Skeletal muscle tissue (tissue), 4 donors: Measurements from ENCODE around the gene TOM1L2. TPM values are rescaled to one million over a fixed set of nuclear protein-coding genes. Genes with fewer than 3 reads are reported as not detected.

Experiments
- H3K27ac ChIP-seq: one replicate; pipeline ENCODE4 v1.7.0; 2013; ENCODE audit warnings: mild to moderate bottlenecking, low read depth, low read length, inconsistent platforms
- H3K27me3 ChIP-seq, 3 donors: one replicate each; pipeline ENCODE4 v1.7.0; 2013; ENCODE audit warnings: low read length in 3 of 3; ENCODE audit not compliant: control insufficient read depth in 3 of 3, insufficient read depth in 3 of 3
- H3K36me3 ChIP-seq, 3 donors: one replicate each; pipeline ENCODE4 v1.7.0; 2013; ENCODE audit warnings: low read length in 3 of 3; ENCODE audit not compliant: control insufficient read depth in 3 of 3, insufficient read depth in 3 of 3
- H3K4me1 ChIP-seq, 3 donors: one replicate each; pipeline ENCODE4 v1.7.0; 2013; ENCODE audit warnings: low read length in 3 of 3, mild to moderate bottlenecking in 3 of 3; ENCODE audit not compliant: control insufficient read depth in 3 of 3, insufficient read depth in 3 of 3
- H3K4me3 ChIP-seq, 3 donors: one replicate each; pipeline ENCODE4 v1.7.0; 2013; ENCODE audit warnings: low read length in 3 of 3
- H3K9ac ChIP-seq, 3 donors: one replicate each; pipeline ENCODE4 v1.7.0; 2013; ENCODE audit warnings: low read length in 3 of 3, mild to moderate bottlenecking in 3 of 3, moderate library complexity in 2 of 3, low read depth in 1 of 3
- H3K9me3 ChIP-seq, 3 donors: one replicate each; pipeline ENCODE4 v1.7.0; 2013; ENCODE audit warnings: low read length in 3 of 3; ENCODE audit not compliant: control insufficient read depth in 3 of 3
- total RNA-seq: library from RNA; depleted of rRNA; stranded (reverse); fragments of >200 nt; gene quantifications from one replicate; pipeline ENCODE4 v1.2.3, GENCODE V29; 2014
- donor health status: Osteomylitis.

The TOM1L2 gene
- total RNA-seq, 1 donor from 2014 or later: 14.1 TPM

DNA sequence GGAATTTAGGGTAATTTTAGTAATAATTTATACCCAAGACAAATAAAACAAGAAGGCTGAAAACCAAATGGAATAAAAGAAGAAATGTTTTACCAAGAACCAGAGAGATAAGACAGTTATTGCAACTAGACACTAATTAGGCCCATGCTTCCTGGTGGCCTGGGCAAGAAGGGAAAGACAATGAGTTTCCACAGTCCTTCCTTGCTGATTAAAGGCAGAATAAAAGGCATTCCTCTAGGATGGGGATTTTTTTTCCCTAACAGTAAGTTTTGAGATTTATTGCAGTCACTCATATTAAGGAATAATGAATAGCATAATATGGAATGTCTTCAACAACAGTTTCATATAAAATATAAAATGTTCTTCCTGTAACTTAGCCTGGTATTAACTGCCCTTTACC lies 41.5 kb downstream of the TOM1L2 start:
- no peaks in the 10 kb centered on the region for H3K27me3 ChIP-seq
- peaks cover 18 to 46% (median 19%) of the 10 kb centered on the region in 3 donors for H3K4me1 ChIP-seq
- no peaks in the 10 kb centered on the region for H3K9me3 ChIP-seq

DNA sequence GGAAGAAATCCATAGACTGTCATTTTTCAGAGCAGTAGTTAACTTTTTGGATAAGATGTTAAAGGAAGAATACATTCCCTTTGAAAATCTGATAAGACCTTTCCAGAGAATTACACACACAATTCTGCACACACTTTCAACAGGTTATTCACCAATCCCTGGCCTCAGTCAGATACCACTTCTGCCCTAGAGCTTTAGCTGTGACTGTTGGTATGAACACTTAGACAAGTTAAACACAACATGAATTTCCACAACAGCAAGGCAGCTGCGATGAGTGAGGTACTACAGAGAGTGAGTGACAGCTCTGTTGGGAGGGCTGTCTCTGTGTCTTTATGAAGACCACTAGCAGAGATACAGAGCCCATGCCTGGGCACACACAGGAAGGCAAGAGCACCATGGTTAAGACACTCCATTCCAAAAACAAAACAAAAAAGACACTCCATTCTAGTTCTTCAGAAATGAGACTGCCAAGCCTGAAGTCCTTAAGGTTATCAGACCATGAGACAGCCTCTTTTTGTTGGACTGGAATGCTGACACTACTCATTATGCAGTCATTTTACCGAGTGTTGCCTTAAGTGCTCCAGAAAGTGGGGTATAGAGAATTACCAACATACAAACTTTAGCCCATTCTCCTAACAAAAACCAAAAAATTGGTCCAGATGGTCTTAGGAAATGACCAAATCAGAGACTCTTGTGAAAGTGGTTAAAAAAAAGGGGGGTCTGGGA lies 42.4 kb downstream of the TOM1L2 start:
- Histone ChIP-seq H3K4me3 (no peak overlapping the region), H3K27ac (no peak overlapping the region), H3K36me3 (no peaks in the 10 kb centered on the region), H3K9ac (peak overlapping the region in 1 of 3 donors; percentile 17), H3K27me3 (no peaks in the 10 kb centered on the region), H3K9me3 (no peaks in the 10 kb centered on the region), H3K4me1 (peaks cover 14 to 38% (median 18%) of the 10 kb centered on the region in 3 donors)

More for the DNA sequence above, 41.5 kb downstream of the TOM1L2 start:
- Histone ChIP-seq H3K36me3 (no peaks in the 10 kb centered on the region), H3K4me3 (no peak overlapping the region), H3K27ac (no peak overlapping the region), H3K9ac (no peak overlapping the region)

DNA sequence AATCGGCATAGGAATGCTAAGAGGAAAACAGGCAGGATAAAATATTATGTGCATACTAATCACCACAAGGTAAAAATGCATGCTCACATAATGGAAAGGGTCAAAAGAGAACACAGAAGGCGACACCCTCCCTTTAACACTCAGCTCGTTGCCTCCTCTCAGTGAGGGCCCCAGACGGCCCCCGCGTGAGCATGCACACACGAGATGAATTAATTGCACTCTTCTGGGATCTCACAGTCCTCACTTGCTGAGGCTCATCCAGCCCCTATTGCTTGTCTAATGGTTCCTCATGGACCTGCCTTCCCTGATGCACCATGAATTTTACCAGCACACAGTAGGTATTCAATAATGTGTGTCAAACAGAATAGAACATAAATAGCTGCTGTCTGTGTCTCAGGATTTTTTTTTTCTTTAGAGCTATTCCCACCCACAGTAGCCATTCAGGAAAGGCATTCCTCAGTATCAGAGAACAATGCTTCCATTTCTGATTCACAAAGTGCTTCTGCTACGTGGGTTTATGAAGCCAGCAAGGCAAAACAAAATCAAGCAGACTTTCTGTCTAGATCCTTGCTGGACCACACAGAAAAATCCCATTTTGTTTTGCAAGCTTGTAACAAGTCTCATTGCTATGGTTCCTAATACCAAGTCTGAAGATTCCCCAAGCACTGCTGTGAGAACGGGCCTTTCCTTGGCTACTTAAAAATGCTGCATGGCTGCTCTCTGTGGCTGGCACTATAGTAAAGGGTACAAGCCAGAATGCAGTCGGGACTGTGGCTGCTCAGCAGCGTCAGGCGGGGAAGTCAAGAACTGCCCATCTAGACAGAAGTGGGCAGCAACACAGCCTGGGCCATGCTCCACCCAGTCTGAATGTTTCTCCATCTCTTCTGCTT lies 43.6 kb downstream of the TOM1L2 start:
- Histone ChIP-seq H3K27ac (no peak overlapping the region), H3K4me1 (peaks cover 14 to 34% (median 18%) of the 10 kb centered on the region in 3 donors), H3K9ac (no peak overlapping the region), H3K27me3 (no peaks in the 10 kb centered on the region), H3K9me3 (no peaks in the 10 kb centered on the region), H3K36me3 (no peaks in the 10 kb centered on the region), H3K4me3 (no peak overlapping the region)

DNA sequence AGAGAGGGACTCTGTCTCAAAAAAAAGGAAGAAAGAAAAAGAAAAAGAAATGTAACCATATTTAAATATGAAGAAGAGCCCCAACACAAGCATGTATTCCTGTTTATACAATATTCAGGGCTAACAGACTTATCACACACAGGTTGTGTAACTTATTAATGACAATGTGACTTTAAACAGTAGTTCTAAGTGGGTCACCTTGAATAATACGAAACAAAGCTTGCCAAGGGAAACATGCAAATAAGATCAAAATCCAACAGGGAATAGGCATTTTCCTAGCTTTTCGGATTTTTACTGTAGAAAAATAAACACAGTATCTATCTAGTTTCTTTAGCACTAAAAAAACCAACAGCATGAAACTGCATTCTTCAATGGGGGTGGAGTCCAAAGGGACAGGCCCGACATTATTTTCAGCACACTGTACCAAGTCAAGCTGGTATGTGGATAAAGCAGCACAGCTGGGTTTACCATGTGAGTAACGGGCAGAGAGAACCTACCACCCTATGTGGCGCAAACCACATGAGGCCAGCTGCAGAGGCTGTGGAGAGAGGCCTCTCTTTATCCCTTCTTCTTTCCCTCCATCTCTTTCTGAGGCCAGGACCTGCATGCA lies 45.3 kb downstream of the TOM1L2 start:
- Histone ChIP-seq H3K36me3 (no peaks in the 10 kb centered on the region), H3K27me3 (no peaks in the 10 kb centered on the region), H3K9ac (no peak overlapping the region), H3K4me3 (no peak overlapping the region), H3K9me3 (no peaks in the 10 kb centered on the region), H3K27ac (no peak overlapping the region), H3K4me1 (peaks cover 30 to 46% (median 31%) of the 10 kb centered on the region in 3 donors)

DNA sequence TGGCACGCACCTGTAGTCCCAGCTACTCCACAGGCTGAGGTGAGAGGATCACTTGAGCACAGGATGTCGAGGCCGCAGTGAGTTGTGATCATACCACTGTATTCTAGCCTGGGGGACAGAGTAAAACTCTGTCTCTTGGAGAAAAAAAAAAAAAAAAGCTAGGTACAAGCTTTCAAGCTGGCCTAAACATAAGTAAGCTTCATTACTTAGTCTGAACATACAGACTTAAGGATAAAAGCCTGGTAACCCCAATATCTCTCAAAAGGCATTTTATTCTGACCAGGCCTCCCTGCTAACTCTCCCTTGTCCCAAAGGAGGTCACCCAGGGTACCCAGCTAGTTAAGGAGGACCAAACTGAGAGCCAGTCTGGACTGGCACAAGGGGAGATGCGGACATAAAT lies 46.2 kb downstream of the TOM1L2 start:
- H3K9me3 ChIP-seq: no peaks in the 10 kb centered on the region
- no peak overlapping the region for H3K4me3 ChIP-seq
- no peak overlapping the region for H3K9ac ChIP-seq
- H3K27ac ChIP-seq: no peak overlapping the region
- no peaks in the 10 kb centered on the region for H3K27me3 ChIP-seq
- H3K36me3 ChIP-seq: no peaks in the 10 kb centered on the region
- peaks cover 38 to 54% (median 39%) of the 10 kb centered on the region in 3 donors for H3K4me1 ChIP-seq

DNA sequence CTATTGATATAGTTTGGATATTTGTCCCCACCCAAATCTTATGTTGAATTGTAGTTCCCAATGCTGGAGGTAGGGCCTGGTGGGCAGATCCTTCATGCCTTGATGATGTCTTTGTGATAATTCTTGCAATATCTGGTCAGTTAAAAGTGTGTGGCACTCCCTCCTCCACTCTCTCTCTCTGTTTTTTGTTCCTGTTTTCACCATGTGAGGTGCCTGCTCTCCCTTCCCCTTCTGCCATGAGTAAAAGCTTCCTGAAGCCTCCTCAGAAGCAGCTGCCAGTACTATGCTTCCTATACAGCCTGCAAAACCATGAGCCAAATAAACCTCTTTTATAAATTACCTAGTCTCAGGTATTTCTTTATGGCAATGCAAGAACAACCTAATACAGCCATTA lies 47.3 kb downstream of the TOM1L2 start:
- H3K9ac ChIP-seq: no peak overlapping the region
- no peaks in the 10 kb centered on the region for H3K9me3 ChIP-seq
- H3K27me3 ChIP-seq: no peaks in the 10 kb centered on the region
- no peak overlapping the region for H3K4me3 ChIP-seq
- no peak overlapping the region for H3K27ac ChIP-seq
- peaks cover 43 to 58% (median 46%) of the 10 kb centered on the region in 3 donors for H3K4me1 ChIP-seq
- no peaks in the 10 kb centered on the region for H3K36me3 ChIP-seq

GRCh38 chr17:17924131-17924856 lies 47.9 kb downstream of the TOM1L2 start:
- no peak overlapping the region for H3K4me3 ChIP-seq
- H3K9ac ChIP-seq: no peak overlapping the region
- H3K4me1 ChIP-seq: peaks cover 41 to 63% (median 52%) of the 10 kb centered on the region in 3 donors
- H3K27ac ChIP-seq: no peak overlapping the region
- no peaks in the 10 kb centered on the region for H3K9me3 ChIP-seq
- H3K36me3 ChIP-seq: no peaks in the 10 kb centered on the region
- no peaks in the 10 kb centered on the region for H3K27me3 ChIP-seq

GRCh38 chr17:17922070-17922614 lies 50.1 kb downstream of the TOM1L2 start:
- Histone ChIP-seq H3K36me3 (no peaks in the 10 kb centered on the region), H3K27me3 (no peaks in the 10 kb centered on the region), H3K9me3 (no peaks in the 10 kb centered on the region), H3K4me3 (no peak overlapping the region), H3K9ac (peak overlapping the region; percentile 3 to 60 (median 7)), H3K27ac (peak overlapping the region; percentile 54), H3K4me1 (peaks cover 37 to 56% (median 48%) of the 10 kb centered on the region in 3 donors)
